Kasumi-1 (cell line): ENCODE results near the gene ZNF668.
"Not testable (repeated sequence)": the region's sequence is repeated elsewhere in the genome, so short reads cannot be mapped to it uniquely, and the experiment has no call there.

Experiments used
- DNase-seq, 2 experiments: peaks; one replicate each; lab custom pipeline; 2025; lab: John Stamatoyannopoulos, UW

The ZNF668 gene

DNA sequence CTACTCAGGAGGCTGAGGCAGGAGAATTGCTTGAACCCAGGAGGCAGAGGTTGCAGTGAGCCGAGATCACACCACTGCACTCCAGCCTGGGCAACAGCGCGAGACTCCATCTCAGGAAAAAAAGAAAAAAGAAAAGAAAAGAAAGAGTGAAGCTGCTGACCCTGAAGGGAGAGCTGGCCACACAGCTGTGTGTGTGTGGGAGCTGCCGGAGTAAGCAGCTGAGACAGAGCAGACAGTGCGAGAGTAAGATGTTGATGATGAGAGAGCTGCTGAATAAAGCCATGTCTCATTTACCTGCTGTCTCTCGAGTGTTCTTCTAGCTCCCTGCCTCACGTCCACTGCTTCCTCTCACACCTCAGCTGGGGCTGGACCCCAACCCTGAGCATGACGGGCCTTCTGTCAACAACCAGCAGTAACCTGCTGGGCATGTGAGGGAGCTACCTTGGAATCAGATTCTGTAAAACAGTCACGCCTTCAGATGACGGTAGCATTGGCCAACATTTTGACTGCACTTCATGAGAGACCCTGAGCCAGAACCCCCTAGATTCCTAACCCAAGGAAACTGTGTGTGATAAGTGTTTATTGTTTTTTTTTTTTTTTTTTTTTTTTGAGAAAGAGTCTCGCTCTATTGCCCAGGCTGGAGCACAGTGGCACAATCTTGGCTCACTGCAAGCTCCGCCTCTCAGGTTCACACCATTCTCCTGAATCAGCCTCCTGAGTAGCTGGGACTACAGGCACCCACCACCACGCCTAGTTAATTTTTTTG, 27.0 kb upstream of the ZNF668 start:
- not testable (repeated sequence) for DNase-seq

DNA sequence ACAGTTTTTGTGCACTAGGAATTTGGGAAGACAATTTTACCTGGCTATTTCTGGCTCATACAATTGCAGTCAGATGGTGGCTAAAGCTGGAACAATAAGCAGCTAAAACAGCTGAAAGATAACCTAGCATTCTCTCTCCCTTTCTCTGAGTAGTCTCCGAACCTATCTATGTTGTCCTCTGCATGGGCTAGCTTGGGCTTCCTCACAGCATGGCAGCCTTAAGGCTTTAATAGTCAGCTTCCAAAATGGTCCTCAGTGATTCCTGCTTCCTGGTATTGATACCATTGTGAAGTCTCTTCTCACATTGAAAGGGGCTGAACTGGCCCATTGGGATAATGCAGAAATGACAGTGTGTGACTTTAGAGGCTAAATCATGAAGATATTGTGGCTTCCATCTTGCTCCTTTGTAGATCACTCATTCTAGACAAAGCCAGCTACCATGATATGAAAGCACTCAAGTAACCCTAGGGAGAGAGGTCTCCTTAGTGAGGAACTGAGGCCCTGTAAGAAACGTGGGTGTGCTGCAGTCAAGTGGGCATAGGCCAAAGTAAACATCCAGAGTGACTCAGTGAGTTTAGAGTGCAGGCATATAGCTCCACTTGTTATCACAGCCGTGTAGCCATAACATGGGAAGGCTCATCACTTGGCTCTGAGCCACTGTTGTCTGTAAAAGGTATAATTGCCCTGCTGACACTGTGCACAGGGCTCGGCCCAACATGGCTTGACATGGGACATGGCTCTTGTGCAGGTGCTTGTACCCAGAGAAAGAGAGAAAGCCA, 26.0 kb upstream of the ZNF668 start:
- no peak for DNase-seq

GRCh38 chr16:31094424-31095120, 20.5 kb upstream of the ZNF668 start, which contains the start of gene VKORC1:
Gene VKORC1, minus strand, starts transcription at chr16:31094797. Its CDS starts 68 bp downstream, at chr16:31094729.
- DNase-seq = peak; percentile 86 to 89

DNA sequence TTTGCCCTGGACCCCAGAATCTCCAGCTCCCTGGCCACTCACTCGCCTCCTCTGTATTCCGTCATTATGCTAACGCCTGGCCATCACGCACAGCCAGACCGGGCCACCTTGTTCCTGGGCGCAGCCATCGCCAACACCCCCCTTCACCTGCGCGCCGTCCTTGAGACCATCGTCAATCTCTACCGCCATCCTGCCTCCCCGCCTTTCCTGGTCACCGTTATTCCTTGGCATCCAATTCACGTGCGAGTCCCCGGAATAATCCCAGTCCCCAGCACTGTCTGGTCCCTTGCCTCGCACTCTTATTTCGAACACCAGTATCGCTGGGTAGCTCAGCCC, 20.0 kb upstream of the ZNF668 start:
- DNase-seq = no peak

DNA sequence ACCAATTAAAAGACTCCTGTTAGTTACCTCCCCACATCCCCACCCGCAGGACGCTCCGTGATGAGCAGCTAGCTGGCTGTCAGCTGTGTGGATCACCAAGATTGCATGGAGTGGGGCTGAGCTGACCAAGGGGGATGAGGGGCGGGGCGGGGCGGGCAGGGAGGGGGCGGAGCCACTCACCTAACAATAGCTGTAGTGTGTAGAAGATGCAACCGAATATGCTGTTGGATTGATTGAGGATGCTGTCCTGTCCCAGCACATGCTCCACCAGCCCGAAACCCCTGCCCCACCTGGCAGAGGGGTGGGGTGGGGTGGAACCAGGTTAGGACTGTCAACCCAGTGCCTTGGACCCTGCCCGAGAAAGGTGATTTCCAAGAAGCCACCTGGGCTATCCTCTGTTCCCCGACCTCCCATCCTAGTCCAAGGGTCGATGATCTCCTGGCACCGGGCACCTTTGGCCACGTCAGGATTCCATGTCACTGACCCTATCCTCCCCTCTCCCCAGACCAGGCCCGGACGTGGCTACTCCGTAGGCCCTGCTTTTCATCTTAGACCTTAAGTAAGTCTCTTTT, 19.2 kb upstream of the ZNF668 start:
- peak in 1 of 2 experiments; percentile 5 for DNase-seq

DNA sequence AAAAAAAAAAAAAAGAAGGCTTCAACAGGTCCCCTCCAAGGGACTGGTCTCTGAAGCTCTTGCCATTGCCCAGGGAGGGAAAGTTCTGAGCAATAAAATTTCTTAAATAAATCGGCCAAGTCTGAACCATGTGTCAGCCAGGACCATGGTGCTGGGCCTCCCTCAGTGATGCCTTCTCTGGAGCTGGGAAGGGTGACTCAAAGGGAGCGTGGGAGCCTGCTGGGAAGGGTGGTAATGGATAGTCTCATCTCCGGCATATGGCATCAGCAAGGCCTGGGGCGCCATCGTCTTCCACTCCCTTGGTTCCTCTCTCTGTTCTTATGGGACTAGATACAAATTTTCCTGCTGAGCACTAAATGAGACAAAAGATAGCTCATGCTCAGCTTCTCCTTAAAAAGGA, 18.3 kb upstream of the ZNF668 start:
- DNase-seq = no peak

- DNase-seq = no peak
These were observed 16.5 kb upstream of the ZNF668 start for GRCh38 chr16:31090540-31090939.

DNA sequence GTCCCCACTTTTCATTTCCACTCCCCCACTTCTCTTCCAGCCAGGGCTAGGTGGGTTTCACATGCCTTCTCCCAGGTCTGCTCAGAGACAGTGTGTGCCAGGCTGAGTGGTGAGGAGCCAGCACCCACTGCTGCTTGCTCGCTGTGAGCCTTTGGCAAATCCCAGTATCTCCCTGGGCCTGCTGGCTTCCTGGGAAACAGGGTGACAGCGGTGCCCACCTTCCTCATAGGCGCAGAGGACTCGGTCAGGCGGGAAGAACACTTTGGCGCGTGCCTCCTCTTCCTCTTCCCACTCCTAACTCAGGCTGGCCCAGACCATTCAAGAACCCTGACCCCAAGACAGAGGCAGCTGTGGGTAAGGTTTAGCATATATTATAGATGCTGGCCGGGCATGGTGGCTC, 15.2 kb upstream of the ZNF668 start:
- DNase-seq = no peak

- no peak for DNase-seq
These were observed 14.6 kb upstream of the ZNF668 start, which contains the start of gene PRSS53 for GRCh38 chr16:31088459-31089183. Gene PRSS53, minus strand, starts transcription at chr16:31088943. Its CDS starts 134 bp downstream, at chr16:31088809.

- no peak for DNase-seq
These were observed 13.9 kb upstream of the ZNF668 start for GRCh38 chr16:31087971-31088370.

- DNase-seq = no peak
These were observed 13.4 kb upstream of the ZNF668 start for GRCh38 chr16:31087481-31087880.

GRCh38 chr16:31086629-31086906, 12.5 kb upstream of the ZNF668 start:
- DNase-seq = no peak

GRCh38 chr16:31085873-31086628, 12.0 kb upstream of the ZNF668 start:
- DNase-seq = no peak

DNA sequence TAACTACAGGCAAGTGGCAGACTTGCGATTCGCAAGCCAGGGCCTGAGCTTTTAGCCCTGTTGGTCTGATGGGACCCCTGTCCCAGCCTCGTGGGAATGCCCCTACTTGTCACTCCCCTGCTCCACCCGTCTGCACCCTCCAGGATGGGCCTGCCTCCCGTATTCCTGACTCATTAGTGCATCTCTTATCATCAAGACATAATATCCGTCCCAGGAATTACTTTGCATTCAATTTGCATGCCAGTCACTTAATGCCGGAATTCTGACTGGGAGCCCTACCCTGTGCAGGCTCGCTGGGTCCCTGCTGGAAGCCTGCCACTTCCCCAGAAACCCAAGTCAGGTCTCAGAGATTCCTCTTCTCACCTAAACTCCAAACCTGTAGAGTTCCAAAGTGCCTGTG, 11.4 kb upstream of the ZNF668 start:
- no peak for DNase-seq

DNA sequence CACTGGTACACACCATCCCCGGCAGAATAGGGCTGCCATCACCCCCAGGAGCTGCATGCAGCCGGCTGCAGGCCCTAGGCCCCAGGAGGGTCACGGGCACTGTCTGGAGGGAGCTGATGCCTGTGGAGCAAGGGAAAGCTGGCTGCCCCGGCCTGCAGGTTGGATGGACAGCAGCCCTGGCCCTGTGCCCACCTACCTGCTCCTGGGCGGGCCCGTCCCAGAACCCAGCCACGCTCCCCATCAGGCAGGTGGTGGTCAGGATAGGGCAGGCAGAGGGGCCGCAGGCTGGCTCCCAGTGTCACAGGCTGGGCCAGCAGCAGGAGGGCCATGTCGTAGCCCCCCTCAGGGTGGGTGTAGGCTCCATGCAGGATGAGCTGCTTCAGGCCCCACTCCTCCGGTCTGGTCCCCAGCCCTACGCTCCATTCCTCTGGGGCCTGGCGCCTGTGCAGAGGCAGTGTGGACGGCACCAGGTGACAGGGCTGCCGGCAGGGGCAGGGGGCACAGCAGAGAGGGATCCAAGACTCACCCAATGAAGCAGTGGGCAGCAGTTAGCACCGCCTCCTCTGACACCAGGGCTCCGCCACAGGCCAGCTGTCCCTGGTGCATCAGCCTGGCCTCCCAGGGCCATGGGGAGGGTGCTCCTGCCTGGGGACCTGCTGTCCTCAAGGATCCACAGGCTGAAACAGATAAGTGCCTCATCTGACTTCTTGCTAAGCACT, 10.7 kb upstream of the ZNF668 start:
- no peak for DNase-seq

- DNase-seq = no peak
These were observed 9.9 kb upstream of the ZNF668 start for GRCh38 chr16:31083981-31084380.

GRCh38 chr16:31083556-31083955, 9.5 kb upstream of the ZNF668 start:
- no peak for DNase-seq

DNA sequence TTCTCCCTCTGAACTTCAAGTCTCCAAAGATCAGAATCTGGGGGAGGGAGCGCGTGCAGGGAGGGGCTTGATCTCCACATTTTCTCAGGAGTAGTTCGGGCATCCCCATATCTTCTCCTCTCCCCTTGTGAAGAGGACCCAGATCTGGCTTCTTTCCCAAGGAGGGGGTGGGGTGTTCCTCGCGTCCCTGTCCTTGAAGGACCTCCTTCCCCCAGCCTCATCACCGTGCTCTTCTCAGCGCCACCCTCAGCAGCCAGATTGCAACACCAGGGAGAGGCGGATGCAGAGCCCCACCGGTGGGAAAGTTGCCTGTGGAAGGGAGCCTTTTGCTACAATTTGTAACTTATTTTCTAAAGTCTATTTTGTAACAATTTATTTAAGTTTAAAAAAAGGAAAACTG, 9.0 kb upstream of the ZNF668 start:
- DNase-seq = no peak

DNA sequence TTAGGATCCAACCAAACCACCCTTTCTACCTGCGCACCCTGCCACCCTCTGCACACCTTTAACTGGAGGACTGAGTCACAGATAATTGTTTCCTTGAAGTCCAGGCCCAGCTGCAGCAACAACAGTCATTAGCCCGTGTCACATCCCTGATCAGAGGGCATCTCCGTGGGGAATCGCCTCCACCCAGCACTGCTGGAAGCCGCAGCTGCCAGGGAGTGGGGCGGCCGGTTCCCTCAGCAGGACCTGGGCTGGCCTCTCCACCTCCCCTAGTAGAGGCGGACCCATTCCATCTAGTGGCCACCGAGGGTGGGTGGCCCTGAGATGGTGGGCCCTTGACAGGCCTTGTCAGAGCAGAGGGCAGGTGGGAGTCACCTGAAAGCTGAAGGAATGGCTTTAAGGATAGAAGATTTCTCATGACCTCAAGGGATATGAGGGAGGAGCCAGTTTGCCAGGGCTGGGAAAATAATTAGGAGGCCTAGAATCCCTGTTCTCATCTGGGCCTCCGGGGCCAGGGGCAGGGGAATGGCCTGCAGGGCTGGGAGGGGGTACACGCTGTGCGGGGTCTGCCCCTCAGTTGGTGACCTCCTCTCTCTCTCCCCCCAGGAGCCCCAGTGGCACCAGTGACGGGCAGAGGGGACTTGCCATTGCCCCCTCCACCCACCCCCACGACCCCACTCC, 8.5 kb upstream of the ZNF668 start:
- DNase-seq = no peak
